Measurements from ENCODE around the gene HOXC6. TPM values are rescaled to one million over a fixed set of nuclear protein-coding genes. Genes with fewer than 3 reads are reported as not detected.

Gene HOXC6
- total RNA-seq, 1 donor from 2014 or later = 2.6 TPM

DNA sequence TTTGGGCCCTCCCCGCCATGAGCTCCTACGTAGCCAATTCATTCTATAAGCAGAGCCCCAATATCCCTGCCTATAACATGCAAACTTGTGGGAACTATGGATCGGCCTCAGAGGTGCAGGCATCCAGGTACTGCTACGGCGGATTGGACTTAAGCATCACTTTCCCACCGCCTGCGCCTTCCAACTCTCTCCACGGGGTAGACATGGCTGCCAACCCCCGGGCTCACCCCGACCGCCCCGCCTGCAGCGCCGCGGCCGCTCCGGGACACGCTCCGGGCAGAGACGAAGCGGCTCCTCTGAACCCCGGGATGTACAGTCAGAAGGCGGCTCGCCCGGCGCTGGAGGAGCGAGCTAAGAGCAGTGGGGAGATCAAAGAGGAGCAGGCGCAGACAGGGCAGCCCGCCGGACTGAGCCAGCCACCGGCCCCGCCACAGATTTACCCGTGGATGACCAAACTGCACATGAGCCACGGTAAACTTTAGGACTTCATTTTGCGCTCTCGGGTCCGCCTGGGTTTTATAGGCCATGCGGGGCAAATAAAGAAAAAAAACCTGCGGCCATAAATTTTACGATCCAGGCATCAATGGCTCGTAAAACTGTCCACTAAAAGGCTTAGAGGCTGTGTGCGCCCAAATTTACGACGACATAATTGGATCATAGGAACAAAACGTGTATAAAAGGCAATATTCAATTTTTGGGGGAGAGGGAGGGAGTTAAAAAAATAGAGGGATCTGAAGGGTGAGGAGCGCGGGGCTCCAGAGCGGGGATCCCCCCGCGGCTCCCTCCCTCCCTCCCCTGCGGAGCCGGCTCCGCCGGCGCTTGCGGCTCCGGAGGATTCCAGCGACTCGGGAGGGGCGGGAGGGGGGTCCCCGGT, 5.1 kb downstream of the HOXC6 start:
- Histone ChIP-seq H3K27me3 (ENCODE audit: control insufficient read depth in 3 of 3, insufficient read depth in 3 of 3, low read length in 3 of 3) (peaks cover 3 to 7% (median 5%) of the 10 kb centered on the region in 3 donors), H3K4me3 (ENCODE audit: low read length in 3 of 3) (peak overlapping the region; percentile 56 to 70 (median 66)), H3K9ac (ENCODE audit: low read depth in 1 of 3, low read length in 3 of 3) (peak overlapping the region in 2 of 3 donors; percentile 28 to 69), H3K27ac (ENCODE audit: low read depth, low read length) (peak overlapping the region; percentile 1), H3K36me3 (ENCODE audit: control insufficient read depth in 3 of 3, insufficient read depth in 3 of 3, low read length in 3 of 3) (peaks cover 0 to 3% (median 3%) of the 10 kb centered on the region in 3 donors), H3K9me3 (ENCODE audit: control insufficient read depth in 3 of 3, low read length in 3 of 3) (no peaks in the 10 kb centered on the region), H3K4me1 (ENCODE audit: control insufficient read depth in 3 of 3, insufficient read depth in 3 of 3, low read length in 3 of 3) (peaks cover 39 to 44% (median 40%) of the 10 kb centered on the region in 3 donors)

- H3K4me3 ChIP-seq (ENCODE audit: low read length in 3 of 3) = no peak overlapping the region
- H3K9me3 ChIP-seq (ENCODE audit: control insufficient read depth in 3 of 3, low read length in 3 of 3) = no peaks in the 10 kb centered on the region
- H3K27me3 ChIP-seq (ENCODE audit: control insufficient read depth in 3 of 3, insufficient read depth in 3 of 3, low read length in 3 of 3) = peaks cover 3 to 7% (median 7%) of the 10 kb centered on the region in 3 donors
- no peak overlapping the region for H3K27ac ChIP-seq (ENCODE audit: low read depth, low read length)
- peaks cover 0 to 3% (median 3%) of the 10 kb centered on the region in 3 donors for H3K36me3 ChIP-seq (ENCODE audit: control insufficient read depth in 3 of 3, insufficient read depth in 3 of 3, low read length in 3 of 3)
- H3K4me1 ChIP-seq (ENCODE audit: control insufficient read depth in 3 of 3, insufficient read depth in 3 of 3, low read length in 3 of 3) = peaks cover 39 to 47% (median 41%) of the 10 kb centered on the region in 3 donors
- peak overlapping the region in 1 of 3 donors; percentile 16 for H3K9ac ChIP-seq (ENCODE audit: low read depth in 1 of 3, low read length in 3 of 3)
Observed at GRCh38 chr12:54033980-54034784, 5.9 kb downstream of the HOXC6 start.

GRCh38 chr12:54034785-54035310, 6.6 kb downstream of the HOXC6 start:
- H3K4me3 ChIP-seq (ENCODE audit: low read length in 3 of 3) = no peak overlapping the region
- H3K27ac ChIP-seq (ENCODE audit: low read depth, low read length) = no peak overlapping the region
- H3K27me3 ChIP-seq (ENCODE audit: control insufficient read depth in 3 of 3, insufficient read depth in 3 of 3, low read length in 3 of 3) = peaks cover 3 to 8% (median 7%) of the 10 kb centered on the region in 3 donors
- H3K36me3 ChIP-seq (ENCODE audit: control insufficient read depth in 3 of 3, insufficient read depth in 3 of 3, low read length in 3 of 3) = peaks cover 0 to 2% (median 1%) of the 10 kb centered on the region in 3 donors
- H3K9me3 ChIP-seq (ENCODE audit: control insufficient read depth in 3 of 3, low read length in 3 of 3) = no peaks in the 10 kb centered on the region
- peak overlapping the region in 1 of 3 donors; percentile 16 for H3K9ac ChIP-seq (ENCODE audit: low read depth in 1 of 3, low read length in 3 of 3)
- H3K4me1 ChIP-seq (ENCODE audit: control insufficient read depth in 3 of 3, insufficient read depth in 3 of 3, low read length in 3 of 3) = peaks cover 41 to 52% (median 45%) of the 10 kb centered on the region in 3 donors

- Histone ChIP-seq H3K36me3 (ENCODE audit: control insufficient read depth in 3 of 3, insufficient read depth in 3 of 3, low read length in 3 of 3) (peaks cover 0 to 1% (median 0%) of the 10 kb centered on the region in 3 donors), H3K27me3 (ENCODE audit: control insufficient read depth in 3 of 3, insufficient read depth in 3 of 3, low read length in 3 of 3) (peaks cover 3 to 8% (median 7%) of the 10 kb centered on the region in 3 donors), H3K4me1 (ENCODE audit: control insufficient read depth in 3 of 3, insufficient read depth in 3 of 3, low read length in 3 of 3) (peaks cover 41 to 53% (median 45%) of the 10 kb centered on the region in 3 donors), H3K9ac (ENCODE audit: low read depth in 1 of 3, low read length in 3 of 3) (peak overlapping the region in 2 of 3 donors; percentile 14 to 57), H3K4me3 (ENCODE audit: low read length in 3 of 3) (no peak overlapping the region), H3K27ac (ENCODE audit: low read depth, low read length) (no peak overlapping the region), H3K9me3 (ENCODE audit: control insufficient read depth in 3 of 3, low read length in 3 of 3) (no peaks in the 10 kb centered on the region)
Observed at GRCh38 chr12:54035568-54036264, 7.5 kb downstream of the HOXC6 start.

- no peak overlapping the region for H3K4me3 ChIP-seq (ENCODE audit: low read length in 3 of 3)
- H3K36me3 ChIP-seq (ENCODE audit: control insufficient read depth in 3 of 3, insufficient read depth in 3 of 3, low read length in 3 of 3) = peaks cover 0 to 1% (median 0%) of the 10 kb centered on the region in 3 donors
- H3K9ac ChIP-seq (ENCODE audit: low read depth in 1 of 3, low read length in 3 of 3) = peak overlapping the region in 2 of 3 donors; percentile 13 to 45
- H3K27ac ChIP-seq (ENCODE audit: low read depth, low read length) = no peak overlapping the region
- H3K4me1 ChIP-seq (ENCODE audit: control insufficient read depth in 3 of 3, insufficient read depth in 3 of 3, low read length in 3 of 3) = peaks cover 41 to 52% (median 45%) of the 10 kb centered on the region in 3 donors
- no peaks in the 10 kb centered on the region for H3K9me3 ChIP-seq (ENCODE audit: control insufficient read depth in 3 of 3, low read length in 3 of 3)
- peaks cover 3 to 8% (median 4%) of the 10 kb centered on the region in 3 donors for H3K27me3 ChIP-seq (ENCODE audit: control insufficient read depth in 3 of 3, insufficient read depth in 3 of 3, low read length in 3 of 3)
Observed at GRCh38 chr12:54036620-54037359, 8.6 kb downstream of the HOXC6 start.

- no peak overlapping the region for H3K4me3 ChIP-seq (ENCODE audit: low read length in 3 of 3)
- peaks cover 0 to 4% (median 2%) of the 10 kb centered on the region in 3 donors for H3K27me3 ChIP-seq (ENCODE audit: control insufficient read depth in 3 of 3, insufficient read depth in 3 of 3, low read length in 3 of 3)
- H3K9me3 ChIP-seq (ENCODE audit: control insufficient read depth in 3 of 3, low read length in 3 of 3) = no peaks in the 10 kb centered on the region
- peak overlapping the region in 1 of 3 donors; percentile 45 for H3K9ac ChIP-seq (ENCODE audit: low read depth in 1 of 3, low read length in 3 of 3)
- H3K27ac ChIP-seq (ENCODE audit: low read depth, low read length) = no peak overlapping the region
- peaks cover 41 to 46% (median 43%) of the 10 kb centered on the region in 3 donors for H3K4me1 ChIP-seq (ENCODE audit: control insufficient read depth in 3 of 3, insufficient read depth in 3 of 3, low read length in 3 of 3)
- peaks cover 0 to 1% (median 0%) of the 10 kb centered on the region in 3 donors for H3K36me3 ChIP-seq (ENCODE audit: control insufficient read depth in 3 of 3, insufficient read depth in 3 of 3, low read length in 3 of 3)
Observed at GRCh38 chr12:54037360-54038283, 9.4 kb downstream of the HOXC6 start.

GRCh38 chr12:54038284-54038870, 10.1 kb downstream of the HOXC6 start:
- peak overlapping the region; percentile 52 for H3K27ac ChIP-seq (ENCODE audit: low read depth, low read length)
- peaks cover 0 to 4% (median 2%) of the 10 kb centered on the region in 3 donors for H3K27me3 ChIP-seq (ENCODE audit: control insufficient read depth in 3 of 3, insufficient read depth in 3 of 3, low read length in 3 of 3)
- peak overlapping the region in 2 of 3 donors; percentile 28 to 29 for H3K4me3 ChIP-seq (ENCODE audit: low read length in 3 of 3)

More at GRCh38 chr12:54038284-54038870, 10.1 kb downstream of the HOXC6 start:
- Histone ChIP-seq H3K4me1 (ENCODE audit: control insufficient read depth in 3 of 3, insufficient read depth in 3 of 3, low read length in 3 of 3) (peaks cover 42 to 49% (median 45%) of the 10 kb centered on the region in 3 donors), H3K9me3 (ENCODE audit: control insufficient read depth in 3 of 3, low read length in 3 of 3) (no peaks in the 10 kb centered on the region), H3K36me3 (ENCODE audit: control insufficient read depth in 3 of 3, insufficient read depth in 3 of 3, low read length in 3 of 3) (peaks cover 0 to 1% (median 0%) of the 10 kb centered on the region in 3 donors), H3K9ac (ENCODE audit: low read depth in 1 of 3, low read length in 3 of 3) (peak overlapping the region in 1 of 3 donors; percentile 40)
